ENCODE results near the gene AVP.

The AVP gene

GRCh38 chr20:3044336-3044965, 40.1 kb downstream of the AVP start:
- Histone ChIP-seq H3K27ac (ENCODE audit: low read depth, low read length, severe bottlenecking) (no peak overlapping the region), H3K36me3 (ENCODE audit: control insufficient read depth, insufficient read depth, low read length) (peaks cover 35% of the 10 kb centered on the region), H3K4me3 (ENCODE audit: extremely low read depth, insufficient read depth, low read length, poor library complexity, severe bottlenecking) (no peak overlapping the region), H3K4me1 (ENCODE audit: control insufficient read depth, insufficient read depth, low read length, poor library complexity, severe bottlenecking) (no peaks in the 10 kb centered on the region), H3K9me3 (ENCODE audit: control insufficient read depth, low read length) (no peaks in the 10 kb centered on the region)
- 80 to 96% methylated on average over 2 to 6 of the region's 8 CpGs for WGBS, 2 experiments (ENCODE audit: insufficient coverage in 2 of 2)

- no peaks in the 10 kb centered on the region for H3K9me3 ChIP-seq (ENCODE audit: control insufficient read depth, low read length)
- no peak within 1 kb of the TSS for H3K4me3 ChIP-seq (ENCODE audit: extremely low read depth, insufficient read depth, low read length, poor library complexity, severe bottlenecking)
- 91 to 100% methylated on average over 2 to 3 of the region's 3 CpGs for WGBS, 2 experiments (ENCODE audit: insufficient coverage in 2 of 2)
- H3K4me1 ChIP-seq (ENCODE audit: control insufficient read depth, insufficient read depth, low read length, poor library complexity, severe bottlenecking), result no peaks in the 10 kb centered on the region
- H3K27ac ChIP-seq (ENCODE audit: low read depth, low read length, severe bottlenecking), result no peak within 1 kb of the TSS
- H3K36me3 ChIP-seq (ENCODE audit: control insufficient read depth, insufficient read depth, low read length), result peaks cover 35% of the 10 kb centered on the region
These were observed 41.2 kb downstream of the AVP start, which contains the start of gene GNRH2 for GRCh38 chr20:3043322-3043721. GNRH2 (plus strand) TSS chr20:3043622; CDS start chr20:3044415, 793 bp downstream.

- H3K4me1 ChIP-seq (ENCODE audit: control insufficient read depth, insufficient read depth, low read length, poor library complexity, severe bottlenecking), result no peaks in the 10 kb centered on the region
- 96 to 100% methylated on average over 3 to 4 of the region's 5 CpGs for WGBS, 2 experiments (ENCODE audit: insufficient coverage in 2 of 2)
These were observed 41.9 kb downstream of the AVP start for GRCh38 chr20:3042625-3043024.

GRCh38 chr20:3041854-3042409, 42.6 kb downstream of the AVP start:
- H3K4me1 ChIP-seq (ENCODE audit: control insufficient read depth, insufficient read depth, low read length, poor library complexity, severe bottlenecking), result no peaks in the 10 kb centered on the region
- no peak overlapping the region for H3K27ac ChIP-seq (ENCODE audit: low read depth, low read length, severe bottlenecking)
- WGBS, 2 experiments (ENCODE audit: insufficient coverage in 2 of 2), result 85 to 87% methylated on average over 9 to 10 of the region's 10 CpGs
- peaks cover 36% of the 10 kb centered on the region for H3K36me3 ChIP-seq (ENCODE audit: control insufficient read depth, insufficient read depth, low read length)
- no peak overlapping the region for H3K4me3 ChIP-seq (ENCODE audit: extremely low read depth, insufficient read depth, low read length, poor library complexity, severe bottlenecking)
- H3K9me3 ChIP-seq (ENCODE audit: control insufficient read depth, low read length), result no peaks in the 10 kb centered on the region

More at GRCh38 chr20:3042625-3043024, 41.9 kb downstream of the AVP start:
- peaks cover 33% of the 10 kb centered on the region for H3K36me3 ChIP-seq (ENCODE audit: control insufficient read depth, insufficient read depth, low read length)
- no peaks in the 10 kb centered on the region for H3K9me3 ChIP-seq (ENCODE audit: control insufficient read depth, low read length)
- H3K27ac ChIP-seq (ENCODE audit: low read depth, low read length, severe bottlenecking), result no peak overlapping the region
- H3K4me3 ChIP-seq (ENCODE audit: extremely low read depth, insufficient read depth, low read length, poor library complexity, severe bottlenecking), result no peak overlapping the region

GRCh38 chr20:3040086-3040485, 44.4 kb downstream of the AVP start:
- H3K4me1 ChIP-seq (ENCODE audit: control insufficient read depth, insufficient read depth, low read length, poor library complexity, severe bottlenecking), result no peaks in the 10 kb centered on the region
- H3K36me3 ChIP-seq (ENCODE audit: control insufficient read depth, insufficient read depth, low read length), result peaks cover 54% of the 10 kb centered on the region
- 91 to 95% methylated on average over 8 of the region's 8 CpGs for WGBS, 2 experiments (ENCODE audit: insufficient coverage in 2 of 2)
- no peak overlapping the region for H3K4me3 ChIP-seq (ENCODE audit: extremely low read depth, insufficient read depth, low read length, poor library complexity, severe bottlenecking)
- no peak overlapping the region for H3K27ac ChIP-seq (ENCODE audit: low read depth, low read length, severe bottlenecking)
- H3K9me3 ChIP-seq (ENCODE audit: control insufficient read depth, low read length), result no peaks in the 10 kb centered on the region

- WGBS, 2 experiments (ENCODE audit: insufficient coverage in 2 of 2), result 91 to 93% methylated on average over 3 to 4 of the region's 4 CpGs
- H3K36me3 ChIP-seq (ENCODE audit: control insufficient read depth, insufficient read depth, low read length), result peaks cover 55% of the 10 kb centered on the region
- no peaks in the 10 kb centered on the region for H3K4me1 ChIP-seq (ENCODE audit: control insufficient read depth, insufficient read depth, low read length, poor library complexity, severe bottlenecking)
- H3K4me3 ChIP-seq (ENCODE audit: extremely low read depth, insufficient read depth, low read length, poor library complexity, severe bottlenecking), result no peak overlapping the region
- no peaks in the 10 kb centered on the region for H3K9me3 ChIP-seq (ENCODE audit: control insufficient read depth, low read length)
- H3K27ac ChIP-seq (ENCODE audit: low read depth, low read length, severe bottlenecking), result no peak overlapping the region
These were observed 45.1 kb downstream of the AVP start for GRCh38 chr20:3039426-3039825.

GRCh38 chr20:3038454-3038853, 46.1 kb downstream of the AVP start:
- H3K9me3 ChIP-seq (ENCODE audit: control insufficient read depth, low read length), result no peaks in the 10 kb centered on the region
- peaks cover 63% of the 10 kb centered on the region for H3K36me3 ChIP-seq (ENCODE audit: control insufficient read depth, insufficient read depth, low read length)
- no peak overlapping the region for H3K4me3 ChIP-seq (ENCODE audit: extremely low read depth, insufficient read depth, low read length, poor library complexity, severe bottlenecking)
- WGBS, 2 experiments (ENCODE audit: insufficient coverage in 2 of 2), result 84 to 90% methylated on average over 2 to 3 of the region's 5 CpGs
- no peaks in the 10 kb centered on the region for H3K4me1 ChIP-seq (ENCODE audit: control insufficient read depth, insufficient read depth, low read length, poor library complexity, severe bottlenecking)
- H3K27ac ChIP-seq (ENCODE audit: low read depth, low read length, severe bottlenecking), result no peak overlapping the region

- H3K4me3 ChIP-seq (ENCODE audit: extremely low read depth, insufficient read depth, low read length, poor library complexity, severe bottlenecking), result no peak overlapping the region
- no peak overlapping the region for H3K27ac ChIP-seq (ENCODE audit: low read depth, low read length, severe bottlenecking)
- peaks cover 70% of the 10 kb centered on the region for H3K36me3 ChIP-seq (ENCODE audit: control insufficient read depth, insufficient read depth, low read length)
- WGBS, 2 experiments (ENCODE audit: insufficient coverage in 2 of 2), result 95 to 100% methylated on average over 3 of the region's 3 CpGs
- H3K4me1 ChIP-seq (ENCODE audit: control insufficient read depth, insufficient read depth, low read length, poor library complexity, severe bottlenecking), result no peaks in the 10 kb centered on the region
- H3K9me3 ChIP-seq (ENCODE audit: control insufficient read depth, low read length), result no peaks in the 10 kb centered on the region
These were observed 46.9 kb downstream of the AVP start for GRCh38 chr20:3037654-3038053.

- 93% methylated on average over 5 to 7 of the region's 8 CpGs for WGBS, 2 experiments (ENCODE audit: insufficient coverage in 2 of 2)
- H3K36me3 ChIP-seq (ENCODE audit: control insufficient read depth, insufficient read depth, low read length), result peaks cover 72% of the 10 kb centered on the region
- H3K4me1 ChIP-seq (ENCODE audit: control insufficient read depth, insufficient read depth, low read length, poor library complexity, severe bottlenecking), result no peaks in the 10 kb centered on the region
- H3K9me3 ChIP-seq (ENCODE audit: control insufficient read depth, low read length), result no peaks in the 10 kb centered on the region
- no peak overlapping the region for H3K27ac ChIP-seq (ENCODE audit: low read depth, low read length, severe bottlenecking)
- H3K4me3 ChIP-seq (ENCODE audit: extremely low read depth, insufficient read depth, low read length, poor library complexity, severe bottlenecking), result no peak overlapping the region
These were observed 51.9 kb downstream of the AVP start for GRCh38 chr20:3032624-3033023.
